OCI-LY1 (cell line): Measurements from ENCODE around the gene NUFIP1.

ENCODE experiments used
- H2AFZ ChIP-seq: fragments of 200-600 bp; sonication (generic), shearing (Covaris generic); 2 replicates; pipeline ENCODE4 v1.6.0; 2014; ENCODE audit warnings: antibody characterized with exemption, mild to moderate bottlenecking, low read length
- H3F3A ChIP-seq: fragments of 200-600 bp; sonication (generic), shearing (Covaris generic); 2 replicates; pipeline ENCODE4 v1.6.0; 2014; ENCODE audit warnings: mild to moderate bottlenecking, antibody characterized with exemption, low read length, moderate library complexity; ENCODE audit not compliant: insufficient read depth
- H3K27ac ChIP-seq: fragments of 200-600 bp; sonication (generic); 2 replicates; pipeline ENCODE4 v1.5.1; 2014; ENCODE audit warnings: low read length, mixed run types, mild to moderate bottlenecking, low read depth; ENCODE audit not compliant: poor library complexity, severe bottlenecking
- H3K27me3 ChIP-seq: fragments of 200-600 bp; sonication (generic); 2 replicates; pipeline ENCODE4 v1.6.0; 2014; ENCODE audit warnings: antibody characterized with exemption, mild to moderate bottlenecking, low read length, moderate library complexity; ENCODE audit not compliant: insufficient read depth
- H3K36me3 ChIP-seq: fragments of 200-600 bp; sonication (generic); 2 replicates; pipeline ENCODE4 v1.6.1; 2014; ENCODE audit warnings: mild to moderate bottlenecking, antibody characterized with exemption, low read length, moderate library complexity, mixed read lengths; ENCODE audit not compliant: insufficient read depth
- H3K4me1 ChIP-seq: fragments of 200-600 bp; sonication (generic); 2 replicates; pipeline ENCODE4 v1.5.1; 2014; ENCODE audit warnings: mild to moderate bottlenecking, low read length, moderate library complexity; ENCODE audit not compliant: insufficient read depth, severe bottlenecking
- H3K4me2 ChIP-seq: fragments of 200-600 bp; sonication (generic), shearing (Covaris generic); 2 replicates; pipeline ENCODE4 v1.6.1; 2014; ENCODE audit warnings: low read length
- H3K4me3 ChIP-seq: fragments of 200-600 bp; sonication (generic); 2 replicates; pipeline ENCODE4 v1.5.1; 2014; ENCODE audit warnings: low read length, low read depth, mild to moderate bottlenecking, mixed read lengths; ENCODE audit not compliant: poor library complexity, severe bottlenecking
- H3K79me2 ChIP-seq: fragments of 200-600 bp; shearing (Covaris generic); 2 replicates; pipeline ENCODE4 v1.6.1; 2016; ENCODE audit warnings: mixed run types, low read length, mixed read lengths; ENCODE audit not compliant: insufficient read depth
- H3K9ac ChIP-seq: fragments of 200-600 bp; sonication (generic), shearing (Covaris generic); 2 replicates; pipeline ENCODE4 v1.6.1; 2014; ENCODE audit warnings: mild to moderate bottlenecking, low read length, mixed read lengths
- H3K9me2 ChIP-seq: fragments of 200-600 bp; sonication (generic), shearing (Covaris generic); 2 replicates; pipeline ENCODE4 v1.6.1; 2014; ENCODE audit warnings: low read depth, mild to moderate bottlenecking, low read length, mixed read lengths
- H3K9me3 ChIP-seq: fragments of 200-600 bp; shearing (Covaris generic); 2 replicates; pipeline ENCODE4 v1.6.1; 2014; ENCODE audit warnings: low read length, mixed read lengths
- H4K20me1 ChIP-seq: fragments of 200-600 bp; sonication (generic), shearing (Covaris generic); 2 replicates; pipeline ENCODE4 v1.6.0; 2016; ENCODE audit warnings: mild to moderate bottlenecking, low read length; ENCODE audit not compliant: insufficient read depth
- EZH2 ChIP-seq: fragments of 200-600 bp; sonication (generic), shearing (Covaris generic); IDR thresholded peaks from 2 replicates; pipeline ENCODE4 v1.8.0; 2017; ENCODE audit warnings: borderline replicate concordance, mixed run types, mild to moderate bottlenecking, antibody characterized with exemption, low read length, moderate library complexity, mixed read lengths
- TF ChIP-seq, protein P1 (sequence below): fragments of 200-600 bp; sonication (generic), shearing (Covaris generic); IDR thresholded peaks from 2 replicates; pipeline ENCODE4 v1.5.1; 2017; ENCODE audit warnings: mild to moderate bottlenecking, antibody characterized with exemption, low read length, moderate library complexity, mixed read lengths

The NUFIP1 gene

DNA sequence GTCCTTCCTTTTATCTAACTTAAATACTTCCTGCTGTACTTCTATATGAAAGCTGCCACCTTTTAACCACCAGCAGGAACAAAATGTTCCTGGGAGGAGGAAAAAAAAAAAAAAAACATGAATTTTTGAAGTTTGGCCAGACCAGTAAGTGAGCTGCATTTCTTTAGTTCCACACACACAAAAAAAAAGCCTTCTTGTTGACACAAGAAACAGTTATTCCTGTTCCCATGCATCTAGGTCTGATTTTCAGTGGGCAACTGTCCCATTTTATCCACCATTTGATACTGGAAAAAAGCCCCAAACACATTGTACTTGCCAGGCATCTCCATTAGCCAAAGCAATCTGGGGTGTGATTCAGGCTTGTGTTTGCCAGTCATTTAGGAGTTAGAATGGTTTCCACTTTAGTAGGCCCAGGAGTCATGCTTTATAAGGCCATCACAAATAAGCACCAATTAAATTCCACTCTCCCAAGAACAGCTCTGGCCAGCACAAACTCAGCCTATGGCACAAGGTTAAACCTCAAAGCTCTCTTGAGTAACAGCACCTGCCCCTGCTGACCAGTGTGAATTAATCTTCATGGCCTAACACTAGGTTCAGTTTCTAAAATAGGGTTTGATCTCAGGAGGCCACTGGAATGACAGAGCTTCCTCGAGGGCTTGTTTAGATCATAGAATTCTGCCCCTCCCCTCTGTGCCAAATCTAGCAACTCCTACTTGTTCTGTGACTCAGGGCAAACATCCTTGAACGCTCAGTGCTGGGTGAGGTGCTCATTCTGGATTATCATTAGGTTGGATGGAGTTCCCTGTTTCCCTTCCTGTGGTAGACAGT, 67.1 kb downstream of the NUFIP1 start:
- peaks cover 10% of the 10 kb centered on the region for H3K4me1 ChIP-seq
- no peak overlapping the region for H3K4me3 ChIP-seq
- H3K27me3 ChIP-seq: no peaks in the 10 kb centered on the region
- H3K9me3 ChIP-seq: no peaks in the 10 kb centered on the region
- no peaks in the 10 kb centered on the region for H3K79me2 ChIP-seq
- TF ChIP-seq, protein P1, sequence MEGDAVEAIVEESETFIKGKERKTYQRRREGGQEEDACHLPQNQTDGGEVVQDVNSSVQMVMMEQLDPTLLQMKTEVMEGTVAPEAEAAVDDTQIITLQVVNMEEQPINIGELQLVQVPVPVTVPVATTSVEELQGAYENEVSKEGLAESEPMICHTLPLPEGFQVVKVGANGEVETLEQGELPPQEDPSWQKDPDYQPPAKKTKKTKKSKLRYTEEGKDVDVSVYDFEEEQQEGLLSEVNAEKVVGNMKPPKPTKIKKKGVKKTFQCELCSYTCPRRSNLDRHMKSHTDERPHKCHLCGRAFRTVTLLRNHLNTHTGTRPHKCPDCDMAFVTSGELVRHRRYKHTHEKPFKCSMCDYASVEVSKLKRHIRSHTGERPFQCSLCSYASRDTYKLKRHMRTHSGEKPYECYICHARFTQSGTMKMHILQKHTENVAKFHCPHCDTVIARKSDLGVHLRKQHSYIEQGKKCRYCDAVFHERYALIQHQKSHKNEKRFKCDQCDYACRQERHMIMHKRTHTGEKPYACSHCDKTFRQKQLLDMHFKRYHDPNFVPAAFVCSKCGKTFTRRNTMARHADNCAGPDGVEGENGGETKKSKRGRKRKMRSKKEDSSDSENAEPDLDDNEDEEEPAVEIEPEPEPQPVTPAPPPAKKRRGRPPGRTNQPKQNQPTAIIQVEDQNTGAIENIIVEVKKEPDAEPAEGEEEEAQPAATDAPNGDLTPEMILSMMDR: no peak
- TF ChIP-seq EZH2: no peak
- no peak overlapping the region for H3K9ac ChIP-seq
- H3F3A ChIP-seq: no peaks in the 10 kb centered on the region
- no peak overlapping the region for H2AFZ ChIP-seq
- H3K36me3 ChIP-seq: no peaks in the 10 kb centered on the region
- no peaks in the 10 kb centered on the region for H3K9me2 ChIP-seq
- H3K4me2 ChIP-seq: no peak overlapping the region
- no peaks in the 10 kb centered on the region for H4K20me1 ChIP-seq
- no peak overlapping the region for H3K27ac ChIP-seq

DNA sequence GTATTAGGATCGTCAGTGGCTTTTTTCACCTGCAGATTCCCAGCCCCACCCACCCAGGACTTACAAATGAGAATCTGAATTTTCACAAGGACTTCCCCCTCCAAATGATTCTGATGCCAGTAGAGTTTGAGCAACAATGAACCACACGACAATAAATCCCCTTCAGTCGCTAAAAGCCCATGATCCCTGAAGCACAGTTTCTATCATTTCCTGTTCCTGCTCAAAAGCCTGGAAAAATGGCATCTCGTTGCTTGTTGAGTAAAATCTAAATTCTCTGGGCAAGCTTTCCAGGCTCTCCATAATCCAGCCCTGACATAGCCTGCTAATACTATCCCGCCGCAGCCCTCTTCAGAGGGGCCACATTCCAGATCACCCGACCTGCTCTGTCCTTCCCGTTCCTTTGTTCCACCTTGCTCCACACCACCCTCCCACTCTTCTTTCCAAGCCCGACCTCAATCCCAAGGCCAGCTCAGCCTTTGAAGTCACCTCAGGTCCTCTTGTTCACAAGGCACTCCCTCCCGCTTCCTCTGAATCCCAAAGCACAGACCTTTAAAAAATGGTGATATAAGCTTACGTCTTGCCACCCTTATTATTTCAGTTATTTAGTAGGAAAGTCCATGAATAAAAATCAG, 67.9 kb downstream of the NUFIP1 start:
- Histone ChIP-seq H4K20me1 (no peaks in the 10 kb centered on the region), H3F3A (no peaks in the 10 kb centered on the region), H3K4me3 (no peak overlapping the region), H3K9ac (no peak overlapping the region), H3K9me2 (no peaks in the 10 kb centered on the region), H3K4me2 (no peak overlapping the region), H3K27ac (no peak overlapping the region), H2AFZ (no peak overlapping the region), H3K36me3 (no peaks in the 10 kb centered on the region), H3K4me1 (peaks cover 13% of the 10 kb centered on the region), H3K27me3 (no peaks in the 10 kb centered on the region), H3K79me2 (no peaks in the 10 kb centered on the region), H3K9me3 (no peaks in the 10 kb centered on the region)
- TF ChIP-seq, protein P1: no peak
- no peak for TF ChIP-seq EZH2

DNA sequence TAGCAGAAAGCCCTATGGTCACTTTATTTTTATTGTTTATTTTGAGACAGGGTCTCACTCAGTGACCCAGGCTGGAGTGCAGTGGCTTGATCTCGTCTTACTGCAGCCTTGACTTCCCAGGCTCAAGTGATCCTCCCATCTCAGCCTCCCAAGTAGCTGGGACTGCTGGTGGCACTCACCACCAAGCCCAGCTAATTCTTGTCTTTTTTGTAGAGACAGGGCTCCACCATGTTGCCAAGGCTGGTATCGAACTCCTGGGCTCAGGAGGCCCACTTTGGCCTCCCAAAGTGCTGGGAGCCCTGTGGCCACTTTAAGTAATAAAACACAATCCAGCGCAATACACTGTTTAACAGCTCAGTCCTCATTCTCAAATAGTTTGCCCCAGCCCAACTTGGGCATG, 69.3 kb downstream of the NUFIP1 start:
- Histone ChIP-seq H3K9me2 (no peaks in the 10 kb centered on the region), H2AFZ (no peak overlapping the region), H3K79me2 (no peaks in the 10 kb centered on the region), H3F3A (no peaks in the 10 kb centered on the region), H3K9me3 (no peaks in the 10 kb centered on the region), H3K36me3 (no peaks in the 10 kb centered on the region), H3K4me1 (peaks cover 13% of the 10 kb centered on the region), H3K4me2 (no peak overlapping the region), H3K27me3 (no peaks in the 10 kb centered on the region), H4K20me1 (no peaks in the 10 kb centered on the region), H3K27ac (no peak overlapping the region), H3K9ac (no peak overlapping the region), H3K4me3 (no peak overlapping the region)
- TF ChIP-seq, protein P1: no peak; the same call in 1 of the 2 replicates
